IPS-NIHi7 (cell line): ENCODE measurements around the gene TMCC3.

Experiments
- DNase-seq: peaks from one replicate; pipeline ENCODE4 v3.0.0; 2012; ENCODE audit warnings: mixed read lengths; ENCODE audit errors: extremely low spot score

The TMCC3 gene

DNA sequence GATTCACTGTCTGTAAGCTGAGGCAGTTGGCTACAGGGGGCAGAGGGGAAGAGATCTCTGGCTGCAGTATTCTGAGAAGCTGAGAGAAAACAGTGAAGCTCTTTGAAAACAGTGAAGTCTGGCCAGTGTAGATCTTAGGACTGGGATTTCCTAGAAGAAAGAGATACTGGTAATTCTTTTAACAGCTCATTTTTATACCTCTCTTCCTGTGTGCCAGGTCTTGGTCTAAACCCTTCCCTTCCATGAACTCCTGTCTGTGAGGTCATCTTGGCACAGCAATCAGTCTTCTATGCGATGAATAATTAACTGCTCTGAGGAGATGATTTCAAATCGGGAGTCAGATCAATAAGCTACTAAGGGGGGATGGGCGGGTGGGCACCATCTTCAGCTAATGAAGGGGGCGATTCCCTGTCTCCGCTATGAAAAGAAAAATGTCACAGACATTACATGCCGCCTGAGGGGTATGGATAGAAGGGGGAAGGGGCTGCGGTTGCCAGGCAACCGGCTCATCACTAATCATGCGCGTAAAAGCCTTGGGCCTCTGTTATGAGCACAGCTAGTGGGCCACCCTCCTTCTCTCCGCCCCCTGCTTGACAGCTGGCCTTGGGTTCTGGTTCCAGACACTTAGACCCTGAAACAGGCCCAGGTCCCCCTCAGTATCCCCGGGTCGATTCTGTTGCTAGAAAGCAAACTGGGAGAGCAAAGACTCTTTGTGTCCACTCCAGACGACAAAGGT, 115.4 kb downstream of the TMCC3 start:
- DNase-seq = no peak

DNA sequence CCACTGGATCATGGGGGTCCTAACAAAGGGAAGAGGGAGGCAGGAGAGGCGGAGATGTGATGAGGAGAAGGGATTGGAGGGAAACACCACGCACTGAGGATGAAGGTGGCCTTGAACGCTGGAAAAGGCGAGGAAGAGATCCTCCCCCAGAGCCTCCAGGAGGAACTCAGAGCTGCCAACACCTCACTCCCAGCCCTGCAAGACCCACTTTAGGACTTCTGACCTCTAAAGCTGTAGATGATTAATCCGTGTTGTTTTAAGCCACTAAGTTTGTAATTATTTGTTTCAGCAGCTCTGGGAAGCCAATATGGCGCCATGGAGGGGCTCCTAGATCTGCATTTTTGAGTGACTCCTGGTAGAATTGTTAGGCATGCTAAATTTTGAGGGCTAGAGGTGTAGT, 116.1 kb downstream of the TMCC3 start:
- DNase-seq = no peak

DNA sequence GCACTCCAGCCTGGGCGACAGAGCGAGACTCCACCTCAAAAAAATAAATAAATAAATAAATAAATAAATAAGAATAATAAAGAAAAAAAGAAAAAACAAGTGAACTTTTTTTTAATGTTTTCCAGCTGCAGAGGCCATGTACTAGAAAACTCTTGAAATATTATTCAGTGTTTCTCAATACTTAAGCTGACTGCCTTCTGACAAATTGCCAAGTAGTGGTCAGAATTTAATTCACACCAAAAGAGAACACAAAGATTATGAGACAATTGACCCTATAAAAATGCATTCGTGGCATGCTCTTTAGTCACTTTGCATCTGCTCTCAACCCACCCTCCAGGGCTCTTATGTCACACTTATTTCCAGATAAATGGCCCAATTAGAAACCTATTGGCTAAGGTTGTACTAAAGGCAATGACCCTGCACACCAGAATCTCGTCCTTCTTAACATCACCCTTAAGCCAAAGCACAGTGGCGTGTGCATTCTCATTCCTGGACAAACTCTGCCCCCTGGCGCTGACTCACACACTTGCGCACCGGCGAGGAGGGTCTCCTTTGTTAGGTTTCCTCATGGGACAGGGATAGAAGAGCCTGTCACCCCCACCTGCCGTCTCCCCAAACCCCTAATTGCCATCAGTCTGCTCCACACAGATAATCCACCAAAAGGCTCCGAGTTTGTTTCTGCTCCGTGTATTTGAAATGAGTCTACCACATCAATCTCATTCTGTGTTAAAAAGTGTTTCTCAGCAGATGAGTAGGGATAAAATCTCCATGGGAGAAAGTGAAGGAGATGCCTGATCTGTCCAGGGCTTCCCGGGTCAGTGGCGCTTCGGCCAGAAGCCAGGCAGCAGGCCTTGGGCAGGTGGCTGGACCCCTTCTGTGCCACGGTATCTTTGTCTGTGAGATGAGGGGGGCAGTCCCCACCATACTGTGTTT, 117.6 kb downstream of the TMCC3 start:
- DNase-seq = peak; percentile 85

DNA sequence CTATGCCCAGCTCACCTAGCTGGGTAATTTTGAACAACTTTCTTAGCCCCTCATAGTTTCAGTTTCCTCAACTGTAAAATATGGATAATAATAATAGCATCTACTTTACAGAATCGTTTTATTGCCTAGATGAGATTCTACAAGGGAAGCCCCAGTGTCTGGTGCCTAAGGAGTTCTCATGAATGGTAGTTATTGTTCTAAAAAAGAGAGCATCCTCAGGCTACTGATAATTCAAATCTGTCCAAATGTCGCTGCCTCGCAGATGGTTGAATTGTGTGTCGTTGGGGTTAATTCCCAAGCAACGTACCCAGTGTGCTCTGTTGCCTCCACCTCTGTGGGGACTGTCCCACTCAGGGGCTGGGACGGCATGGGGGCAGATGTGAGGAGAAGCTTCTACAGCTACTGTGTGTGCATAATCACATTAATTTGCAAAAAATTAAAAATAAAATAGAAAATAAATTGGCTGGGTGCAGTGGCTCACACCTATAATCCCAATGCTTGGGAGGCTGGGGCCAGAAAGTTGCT, 119.1 kb downstream of the TMCC3 start:
- no peak for DNase-seq

DNA sequence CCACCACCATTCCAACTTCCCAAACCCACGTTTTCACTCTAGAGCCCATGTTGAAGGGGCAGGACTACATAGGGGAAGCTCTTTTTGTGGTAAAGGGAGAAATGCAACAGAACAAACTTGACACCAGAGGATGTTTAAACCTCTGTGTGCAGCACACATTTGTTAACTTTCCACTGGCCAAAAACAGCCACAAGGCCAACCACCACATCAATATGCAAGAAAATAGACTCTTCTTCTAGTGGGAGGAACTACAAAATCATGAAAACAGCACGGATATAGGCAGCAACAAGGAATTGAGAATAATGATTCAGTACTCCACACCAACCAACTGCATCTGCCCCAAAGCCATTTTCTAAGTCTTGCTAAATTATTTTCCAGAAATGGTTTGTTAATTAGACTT, 124.4 kb downstream of the TMCC3 start:
- DNase-seq = no peak
